Smooth muscle cell of the brain vasculature (primary cell): ENCODE results near the gene NEMP1.
"Not testable (repeated sequence)": the region's sequence is repeated elsewhere in the genome, so short reads cannot be mapped to it uniquely, and the experiment has no call there.

ENCODE experiments used
- DNase-seq: peaks from one replicate; pipeline ENCODE4 v3.0.0-alpha.2; 2012; ENCODE audit warnings: low read depth, low spot score

Gene NEMP1

GRCh38 chr12:57091638-57092528 is 13.3 kb upstream of the NEMP1 start:
- DNase-seq: no peak

- DNase-seq: no peak
Observed at GRCh38 chr12:57090924-57091637, 12.5 kb upstream of the NEMP1 start.

- no peak for DNase-seq
Observed at GRCh38 chr12:57090490-57090889, 11.9 kb upstream of the NEMP1 start.

GRCh38 chr12:57089271-57090245 is 11.0 kb upstream of the NEMP1 start:
- DNase-seq: no peak

GRCh38 chr12:57088354-57089270 is 10.0 kb upstream of the NEMP1 start, which contains the start of gene NAB2:
Gene NAB2 (plus strand): TSS chr12:57089114. CDS start chr12:57089272, 158 bp downstream.
- peak; percentile 81 for DNase-seq

- peak; percentile 80 for DNase-seq
Observed at GRCh38 chr12:57087691-57088353, 9.2 kb upstream of the NEMP1 start.

GRCh38 chr12:57087010-57087690 is 8.6 kb upstream of the NEMP1 start:
- DNase-seq: no peak

GRCh38 chr12:57086493-57087009 is 8.0 kb upstream of the NEMP1 start:
- no peak for DNase-seq

- no peak for DNase-seq
Observed at GRCh38 chr12:57085999-57086492, 7.5 kb upstream of the NEMP1 start.

- DNase-seq: no peak
Observed at GRCh38 chr12:57080855-57081254, 2.3 kb upstream of the NEMP1 start.

GRCh38 chr12:57079821-57080220 is 1.2 kb upstream of the NEMP1 start:
- DNase-seq: no peak

- DNase-seq: not testable (repeated sequence)
Observed at GRCh38 chr12:57073566-57074450, 4.8 kb downstream of the NEMP1 start.

- DNase-seq: no peak
Observed at GRCh38 chr12:57072661-57073060, 5.9 kb downstream of the NEMP1 start.

- DNase-seq: peak; percentile 66
Observed at GRCh38 chr12:57069523-57069922, 9.1 kb downstream of the NEMP1 start.

- no peak for DNase-seq
Observed at GRCh38 chr12:57066245-57066644, 12.3 kb downstream of the NEMP1 start.

GRCh38 chr12:57063991-57064685 is 14.5 kb downstream of the NEMP1 start:
- no peak for DNase-seq

- DNase-seq: no peak
Observed at GRCh38 chr12:57058454-57058853, 20.1 kb downstream of the NEMP1 start.
